ENCODE results near the gene SOX8.
"Not testable (repeated sequence)": the region's sequence is repeated elsewhere in the genome, so short reads cannot be mapped to it uniquely, and the experiment has no call there.

SOX8 gene

GRCh38 chr16:943971-944370 is 37.6 kb upstream of the SOX8 start:
- H3K27me3 ChIP-seq (replicated peaks; ENCODE audit: control insufficient read depth, insufficient read depth, low read length) = no peaks in the 10 kb centered on the region

GRCh38 chr16:945271-946047 is 36.1 kb upstream of the SOX8 start:
- Histone ChIP-seq H3K4me3 (ENCODE audit: low read length) (no peak overlapping the region), H3K27me3 (replicated peaks; ENCODE audit: control insufficient read depth, insufficient read depth, low read length) (no peaks in the 10 kb centered on the region), H3K9ac (ENCODE audit: low read length) (no peak overlapping the region), H3K4me1 (ENCODE audit: control insufficient read depth, insufficient read depth, low read length) (no peaks in the 10 kb centered on the region), H3K36me3 (ENCODE audit: control insufficient read depth, insufficient read depth, low read length, severe bottlenecking) (peaks cover 22% of the 10 kb centered on the region), H3K9me3 (ENCODE audit: control insufficient read depth, low read length) (peaks cover 15% of the 10 kb centered on the region)
- DNase-seq (ENCODE audit: low read depth) = no peak

More at GRCh38 chr16:943971-944370, 37.6 kb upstream of the SOX8 start:
- peaks cover 25% of the 10 kb centered on the region for H3K36me3 ChIP-seq (ENCODE audit: control insufficient read depth, insufficient read depth, low read length, severe bottlenecking)
- peaks cover 15% of the 10 kb centered on the region for H3K9me3 ChIP-seq (ENCODE audit: control insufficient read depth, low read length)
- no peaks in the 10 kb centered on the region for H3K4me1 ChIP-seq (ENCODE audit: control insufficient read depth, insufficient read depth, low read length)
- no peak for DNase-seq (ENCODE audit: low read depth)
- no peak overlapping the region for H3K9ac ChIP-seq (ENCODE audit: low read length)
- H3K4me3 ChIP-seq (ENCODE audit: low read length) = no peak overlapping the region

DNA sequence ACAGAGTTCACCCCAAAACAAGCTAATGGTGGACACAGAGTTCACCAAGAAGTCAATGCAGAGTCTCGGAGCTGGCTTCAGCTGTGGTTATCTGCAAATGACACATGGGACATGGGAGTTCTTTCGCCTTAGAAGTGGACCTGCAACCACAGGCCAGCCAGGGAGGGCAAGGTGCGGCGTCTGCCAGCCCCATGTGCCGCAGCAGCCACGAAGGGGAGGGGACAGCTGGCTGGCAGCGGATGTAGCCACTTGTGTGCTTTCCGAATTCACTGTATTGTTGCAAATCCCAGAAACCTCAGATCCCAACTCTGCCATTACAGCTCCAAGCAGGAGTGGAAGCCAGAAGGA is 35.5 kb upstream of the SOX8 start:
- Histone ChIP-seq H3K36me3 (ENCODE audit: control insufficient read depth, insufficient read depth, low read length, severe bottlenecking) (peaks cover 19% of the 10 kb centered on the region), H3K27me3 (replicated peaks; ENCODE audit: control insufficient read depth, insufficient read depth, low read length) (no peaks in the 10 kb centered on the region), H3K9ac (ENCODE audit: low read length) (no peak overlapping the region), H3K4me1 (ENCODE audit: control insufficient read depth, insufficient read depth, low read length) (no peaks in the 10 kb centered on the region), H3K4me3 (ENCODE audit: low read length) (no peak overlapping the region), H3K9me3 (ENCODE audit: control insufficient read depth, low read length) (peaks cover 10% of the 10 kb centered on the region)
- DNase-seq (ENCODE audit: low read depth) = no peak

GRCh38 chr16:947255-947921 is 34.2 kb upstream of the SOX8 start:
- H3K4me1 ChIP-seq (ENCODE audit: control insufficient read depth, insufficient read depth, low read length) = no peaks in the 10 kb centered on the region
- H3K9me3 ChIP-seq (ENCODE audit: control insufficient read depth, low read length) = no peaks in the 10 kb centered on the region
- H3K27me3 ChIP-seq (replicated peaks; ENCODE audit: control insufficient read depth, insufficient read depth, low read length) = no peaks in the 10 kb centered on the region
- H3K36me3 ChIP-seq (ENCODE audit: control insufficient read depth, insufficient read depth, low read length, severe bottlenecking) = peaks cover 8% of the 10 kb centered on the region
- no peak overlapping the region for H3K4me3 ChIP-seq (ENCODE audit: low read length)
- DNase-seq (ENCODE audit: low read depth) = no peak
- no peak overlapping the region for H3K9ac ChIP-seq (ENCODE audit: low read length)

DNA sequence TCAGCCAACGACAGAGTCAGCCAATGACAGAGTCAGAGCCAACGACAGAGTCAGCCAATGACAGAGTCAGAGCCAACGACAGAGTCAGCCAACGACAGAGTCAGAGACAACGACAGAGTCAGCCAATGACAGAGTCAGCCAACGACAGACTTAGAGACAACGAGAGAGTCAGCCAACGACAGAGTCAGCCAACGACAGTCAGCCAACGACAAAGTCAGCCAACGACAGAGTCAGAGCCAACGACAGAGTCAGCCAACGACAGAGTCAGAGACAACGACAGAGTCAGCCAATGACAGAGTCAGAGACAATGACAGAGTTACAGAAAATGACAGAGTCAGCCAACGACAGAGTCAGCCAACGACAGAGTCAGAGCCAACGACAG is 33.7 kb upstream of the SOX8 start:
- not testable (repeated sequence) for H3K4me1 ChIP-seq (ENCODE audit: control insufficient read depth, insufficient read depth, low read length); DNase-seq (ENCODE audit: low read depth); H3K27me3 ChIP-seq (replicated peaks; ENCODE audit: control insufficient read depth, insufficient read depth, low read length); H3K4me3 ChIP-seq (ENCODE audit: low read length); H3K9ac ChIP-seq (ENCODE audit: low read length); H3K36me3 ChIP-seq (ENCODE audit: control insufficient read depth, insufficient read depth, low read length, severe bottlenecking); H3K9me3 ChIP-seq (ENCODE audit: control insufficient read depth, low read length)

DNA sequence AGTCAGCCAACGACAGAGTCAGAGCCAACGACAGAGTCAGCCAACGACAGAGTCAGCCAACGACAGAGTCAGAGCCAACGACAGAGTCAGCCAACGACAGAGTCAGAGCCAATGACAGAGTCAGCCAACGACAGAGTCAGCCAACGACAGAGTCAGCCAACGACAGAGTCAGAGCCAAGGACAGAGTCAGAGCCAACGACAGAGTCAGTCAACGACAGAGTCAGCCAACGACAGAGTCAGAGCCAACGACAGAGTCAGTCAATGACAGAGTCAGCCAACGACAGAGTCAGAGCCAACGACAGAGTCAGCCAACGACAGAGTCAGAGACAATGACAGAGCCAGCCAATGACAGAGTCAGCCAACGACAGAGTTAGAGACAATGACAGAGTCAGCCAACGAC is 32.8 kb upstream of the SOX8 start:
- not testable (repeated sequence) for H3K4me1 ChIP-seq (ENCODE audit: control insufficient read depth, insufficient read depth, low read length); H3K9me3 ChIP-seq (ENCODE audit: control insufficient read depth, low read length); H3K9ac ChIP-seq (ENCODE audit: low read length); H3K36me3 ChIP-seq (ENCODE audit: control insufficient read depth, insufficient read depth, low read length, severe bottlenecking); H3K4me3 ChIP-seq (ENCODE audit: low read length); H3K27me3 ChIP-seq (replicated peaks; ENCODE audit: control insufficient read depth, insufficient read depth, low read length); DNase-seq (ENCODE audit: low read depth)

GRCh38 chr16:950733-951573 is 30.6 kb upstream of the SOX8 start:
- H3K4me3 ChIP-seq (ENCODE audit: low read length); H3K27me3 ChIP-seq (replicated peaks; ENCODE audit: control insufficient read depth, insufficient read depth, low read length); DNase-seq (ENCODE audit: low read depth); H3K36me3 ChIP-seq (ENCODE audit: control insufficient read depth, insufficient read depth, low read length, severe bottlenecking); H3K4me1 ChIP-seq (ENCODE audit: control insufficient read depth, insufficient read depth, low read length); H3K9ac ChIP-seq (ENCODE audit: low read length); H3K9me3 ChIP-seq (ENCODE audit: control insufficient read depth, low read length): not testable (repeated sequence)

- no peak for DNase-seq (ENCODE audit: low read depth)
- no peak overlapping the region for H3K4me3 ChIP-seq (ENCODE audit: low read length)
- no peaks in the 10 kb centered on the region for H3K4me1 ChIP-seq (ENCODE audit: control insufficient read depth, insufficient read depth, low read length)
- no peaks in the 10 kb centered on the region for H3K27me3 ChIP-seq (replicated peaks; ENCODE audit: control insufficient read depth, insufficient read depth, low read length)
- H3K9ac ChIP-seq (ENCODE audit: low read length) = no peak overlapping the region
- peaks cover 4% of the 10 kb centered on the region for H3K36me3 ChIP-seq (ENCODE audit: control insufficient read depth, insufficient read depth, low read length, severe bottlenecking)
- H3K9me3 ChIP-seq (ENCODE audit: control insufficient read depth, low read length) = no peaks in the 10 kb centered on the region
Measured at GRCh38 chr16:951660-952301, 29.8 kb upstream of the SOX8 start.

DNA sequence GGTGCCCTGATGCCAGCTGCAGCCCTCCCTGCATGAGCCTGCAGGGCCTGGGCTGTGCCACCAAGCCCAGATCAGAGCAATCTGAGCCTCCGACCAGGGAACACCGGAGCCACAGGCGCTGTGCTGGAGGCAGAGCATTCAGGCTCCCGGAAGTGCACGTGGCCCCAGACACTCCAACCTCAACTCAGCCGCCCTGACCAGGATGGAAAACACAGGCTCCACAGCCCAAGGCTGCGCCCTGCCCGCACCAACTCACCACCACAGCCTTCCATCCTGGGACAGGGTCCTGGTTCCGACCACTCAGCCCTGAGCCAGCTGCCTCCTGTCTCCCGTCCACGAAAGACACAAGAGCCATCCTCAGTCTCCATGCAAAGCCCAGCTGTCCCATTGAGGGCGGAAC is 29.2 kb upstream of the SOX8 start:
- H3K4me3 ChIP-seq (ENCODE audit: low read length) = no peak overlapping the region
- no peaks in the 10 kb centered on the region for H3K4me1 ChIP-seq (ENCODE audit: control insufficient read depth, insufficient read depth, low read length)
- no peak overlapping the region for H3K9ac ChIP-seq (ENCODE audit: low read length)
- no peaks in the 10 kb centered on the region for H3K9me3 ChIP-seq (ENCODE audit: control insufficient read depth, low read length)
- H3K36me3 ChIP-seq (ENCODE audit: control insufficient read depth, insufficient read depth, low read length, severe bottlenecking) = peaks cover 4% of the 10 kb centered on the region
- no peak for DNase-seq (ENCODE audit: low read depth)
- H3K27me3 ChIP-seq (replicated peaks; ENCODE audit: control insufficient read depth, insufficient read depth, low read length) = no peaks in the 10 kb centered on the region

DNA sequence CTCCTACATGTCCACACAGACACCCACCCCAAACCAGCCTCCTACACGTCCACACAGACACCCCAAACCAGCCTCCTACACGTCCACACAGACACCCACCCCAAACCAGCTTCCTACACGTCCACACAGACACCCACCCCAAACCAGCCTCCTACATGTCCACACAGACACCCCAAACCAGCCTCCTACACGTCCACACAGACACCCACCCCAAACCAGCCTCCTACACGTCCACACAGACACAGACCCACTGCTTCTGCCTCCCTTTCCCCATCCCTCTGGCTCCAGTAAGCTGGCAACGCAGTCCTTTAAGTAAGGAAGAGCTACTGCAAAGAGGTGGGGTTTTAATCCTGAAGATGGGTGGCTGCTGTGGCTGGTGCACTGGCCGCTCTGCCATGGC is 27.8 kb upstream of the SOX8 start:
- not testable (repeated sequence) for DNase-seq (ENCODE audit: low read depth)

GRCh38 chr16:955766-956165 is 25.8 kb upstream of the SOX8 start:
- H3K4me3 ChIP-seq (ENCODE audit: low read length); H3K9ac ChIP-seq (ENCODE audit: low read length); H3K27me3 ChIP-seq (replicated peaks; ENCODE audit: control insufficient read depth, insufficient read depth, low read length); H3K36me3 ChIP-seq (ENCODE audit: control insufficient read depth, insufficient read depth, low read length, severe bottlenecking); DNase-seq (ENCODE audit: low read depth); H3K9me3 ChIP-seq (ENCODE audit: control insufficient read depth, low read length); H3K4me1 ChIP-seq (ENCODE audit: control insufficient read depth, insufficient read depth, low read length): not testable (repeated sequence)

More for the DNA sequence above, 27.8 kb upstream of the SOX8 start:
- H3K4me3 ChIP-seq (ENCODE audit: low read length); H3K9ac ChIP-seq (ENCODE audit: low read length); H3K9me3 ChIP-seq (ENCODE audit: control insufficient read depth, low read length); H3K36me3 ChIP-seq (ENCODE audit: control insufficient read depth, insufficient read depth, low read length, severe bottlenecking); H3K4me1 ChIP-seq (ENCODE audit: control insufficient read depth, insufficient read depth, low read length); H3K27me3 ChIP-seq (replicated peaks; ENCODE audit: control insufficient read depth, insufficient read depth, low read length): not testable (repeated sequence)
